Measurements from ENCODE around the gene SAFB2. TPM values are rescaled to one million over a fixed set of nuclear protein-coding genes. Genes with fewer than 3 reads are reported as not detected.

The SAFB2 gene
- polyA plus RNA-seq, 4 donors: 66.0 to 88.8 (median 67.8) TPM

DNA sequence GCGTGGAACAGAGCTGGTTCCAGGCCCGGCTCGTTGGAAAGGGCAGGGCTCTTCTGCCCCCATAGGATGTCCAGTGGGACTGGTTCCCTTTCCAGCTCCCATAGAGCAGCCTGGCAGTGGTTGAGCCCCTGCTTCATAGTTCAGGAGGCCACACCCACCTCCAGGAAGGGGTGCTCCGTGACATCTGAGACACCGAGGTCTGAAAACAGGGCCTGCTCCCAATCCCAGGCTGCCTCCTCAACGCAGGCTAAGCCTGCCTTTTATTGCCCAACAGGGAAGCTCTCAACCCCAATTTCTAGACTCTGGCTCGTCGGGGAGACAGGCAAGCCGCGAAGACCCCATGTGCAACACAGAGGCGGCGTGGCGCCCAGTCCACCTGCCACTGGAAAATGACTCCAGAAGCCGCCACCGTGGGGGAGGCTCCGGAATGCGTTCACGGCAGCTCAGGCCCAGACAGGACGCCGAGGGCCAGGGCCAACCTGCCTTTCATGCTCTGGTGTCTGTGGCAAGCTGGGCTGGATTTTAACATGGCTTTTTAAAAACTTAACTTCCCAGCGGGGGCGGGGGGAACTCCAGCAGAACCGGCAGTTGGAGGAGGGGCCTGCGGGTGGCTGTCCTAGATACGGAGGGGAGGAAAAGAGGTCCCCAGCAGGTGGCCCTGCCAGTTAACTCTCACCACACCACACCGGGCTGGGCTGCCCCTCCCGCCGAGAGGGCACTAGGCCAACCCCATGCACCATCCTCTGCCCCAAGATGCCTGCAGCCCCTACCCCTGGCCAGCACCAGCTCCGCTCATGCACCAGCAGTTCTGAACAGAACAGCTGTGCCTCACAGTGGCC, 36.9 kb downstream of the SAFB2 start:
- peak in 3 of 4 donors; percentile 35 to 44 (median 43) for DNase-seq (ENCODE audit: low read depth in 4 of 4, low spot score in 3 of 4)

- no peak for DNase-seq (ENCODE audit: low read depth in 4 of 4, low spot score in 3 of 4)
These were observed 42.4 kb downstream of the SAFB2 start for GRCh38 chr19:5580161-5580571.

GRCh38 chr19:5579697-5580096, 42.9 kb downstream of the SAFB2 start:
- DNase-seq (ENCODE audit: low read depth in 4 of 4, low spot score in 3 of 4): no peak

- DNase-seq (ENCODE audit: low read depth in 4 of 4, low spot score in 3 of 4): no peak
These were observed 43.3 kb downstream of the SAFB2 start for GRCh38 chr19:5579286-5579685.

DNA sequence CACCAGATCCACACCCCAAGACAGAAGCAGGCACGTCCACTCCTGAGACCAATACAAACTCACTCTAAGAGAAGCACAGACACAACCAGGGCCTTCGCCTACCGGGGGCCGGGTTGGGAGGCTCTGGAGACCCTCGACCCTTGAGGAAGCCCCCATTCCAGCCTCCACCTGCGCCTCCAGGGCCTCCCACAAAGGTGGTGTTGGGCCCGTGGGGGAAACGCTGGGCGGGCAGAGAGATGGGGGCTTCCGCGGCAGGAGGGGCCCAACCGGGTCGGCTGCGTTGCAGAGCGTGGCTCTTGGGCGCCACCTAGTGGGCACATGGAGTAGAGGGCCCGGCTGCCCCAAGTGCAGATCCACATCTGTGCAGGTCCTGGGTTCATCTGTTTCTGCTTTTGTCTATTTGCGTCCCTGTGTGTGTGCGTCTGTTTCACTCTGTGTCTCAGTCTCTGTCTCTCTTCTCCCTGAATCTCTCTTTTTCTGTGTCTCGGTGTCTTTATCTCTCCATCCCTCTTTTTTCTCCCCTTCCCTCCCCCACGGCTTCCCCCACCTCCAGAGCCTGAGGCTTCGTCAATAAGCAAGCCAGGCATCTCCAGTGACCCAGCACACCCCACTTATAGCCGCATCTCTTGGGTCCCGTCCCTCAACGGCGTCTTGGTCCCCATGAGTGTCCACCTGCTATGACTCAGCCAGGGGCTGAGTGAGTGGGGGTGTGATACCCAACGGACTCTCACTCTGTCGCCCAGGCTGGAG, 44.3 kb downstream of the SAFB2 start:
- DNase-seq (ENCODE audit: low read depth in 4 of 4, low spot score in 3 of 4): peak in 2 of 4 donors; percentile 45 to 65

DNA sequence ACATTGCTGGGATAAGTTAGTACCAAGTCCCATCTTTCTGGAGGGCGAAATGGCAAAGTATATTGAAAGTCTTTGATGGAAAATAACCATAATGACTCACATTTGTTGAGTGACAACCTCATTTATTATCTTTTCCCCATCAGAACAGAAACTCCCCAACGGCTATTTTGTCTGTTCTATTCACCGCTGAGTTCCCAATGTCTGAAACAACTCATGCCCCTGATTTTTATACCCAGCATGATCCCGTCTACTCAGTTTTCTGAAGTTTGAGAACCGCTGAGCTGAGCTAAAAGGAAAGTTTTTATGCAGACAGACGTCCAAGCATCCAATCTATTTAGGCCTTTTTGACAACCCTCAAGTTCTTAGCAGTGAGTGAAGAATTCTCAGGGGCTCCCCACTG, 47.0 kb downstream of the SAFB2 start:
- DNase-seq (ENCODE audit: low read depth in 4 of 4, low spot score in 3 of 4): no peak

DNA sequence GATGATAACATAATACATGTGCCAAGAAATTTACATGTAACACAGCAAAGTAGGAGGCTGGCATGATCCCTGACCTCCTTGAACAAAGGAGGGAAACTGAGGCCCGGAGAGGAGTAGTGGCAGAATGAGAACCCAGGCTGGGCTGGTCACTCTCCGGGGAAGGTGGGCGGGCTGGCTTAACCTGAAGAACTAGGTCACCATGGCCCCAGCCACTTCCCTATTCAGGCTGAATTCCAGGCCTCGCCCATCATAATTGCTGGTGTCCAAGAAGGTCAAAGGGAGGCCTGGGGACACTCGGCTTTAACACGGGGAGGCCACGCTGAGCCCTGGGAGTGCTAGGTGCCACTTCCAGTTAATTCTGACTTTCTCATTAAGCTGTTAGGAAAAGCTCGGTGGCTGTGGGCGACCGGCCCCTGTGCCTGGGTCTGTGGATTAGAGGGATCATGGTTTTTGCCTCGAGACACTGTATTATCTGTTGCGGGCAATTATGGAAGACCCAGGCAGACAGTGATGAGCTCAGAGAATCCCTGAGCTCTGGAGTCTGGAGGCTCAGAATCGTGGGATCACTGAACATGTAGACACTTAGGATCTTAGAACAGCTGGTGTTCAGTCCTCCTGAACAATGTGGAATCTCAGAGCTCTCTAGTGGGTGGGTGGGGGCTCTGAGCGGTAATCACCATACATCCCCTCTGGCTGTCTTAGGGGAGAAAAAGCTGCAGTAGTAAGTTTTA, 49.9 kb downstream of the SAFB2 start:
- no peak for DNase-seq (ENCODE audit: low read depth in 4 of 4, low spot score in 3 of 4)

DNA sequence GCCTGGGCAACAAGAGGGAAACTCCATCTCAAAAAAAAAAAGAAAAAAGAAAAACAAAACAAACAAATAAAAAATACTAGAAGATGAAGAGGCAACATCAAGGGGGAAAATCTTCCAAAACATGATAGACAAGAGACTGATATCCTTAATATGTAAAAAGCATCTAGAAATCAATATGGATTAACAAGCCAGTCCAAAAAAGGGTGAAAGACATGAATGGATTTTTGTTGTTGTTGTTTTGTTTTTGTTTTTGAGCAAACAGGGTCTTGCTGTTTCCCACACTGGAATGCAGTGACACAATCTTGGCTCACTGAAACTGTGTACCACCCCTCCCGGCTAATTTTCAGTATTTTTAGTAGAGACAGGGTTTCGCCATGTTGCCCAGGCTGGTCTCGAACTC, 50.8 kb downstream of the SAFB2 start:
- no peak for DNase-seq (ENCODE audit: low read depth in 4 of 4, low spot score in 3 of 4)

- DNase-seq (ENCODE audit: low read depth in 4 of 4, low spot score in 3 of 4): no peak
These were observed 54.6 kb downstream of the SAFB2 start for GRCh38 chr19:5567970-5568407.

GRCh38 chr19:5567360-5567969, 55.1 kb downstream of the SAFB2 start, which contains the start of gene TINCR:
Gene TINCR (minus strand): TSS chr19:5567953.
- no peak for DNase-seq (ENCODE audit: low read depth in 4 of 4, low spot score in 3 of 4)

- no peak for DNase-seq (ENCODE audit: low read depth in 4 of 4, low spot score in 3 of 4)
These were observed 57.6 kb downstream of the SAFB2 start for GRCh38 chr19:5564930-5565329.

DNA sequence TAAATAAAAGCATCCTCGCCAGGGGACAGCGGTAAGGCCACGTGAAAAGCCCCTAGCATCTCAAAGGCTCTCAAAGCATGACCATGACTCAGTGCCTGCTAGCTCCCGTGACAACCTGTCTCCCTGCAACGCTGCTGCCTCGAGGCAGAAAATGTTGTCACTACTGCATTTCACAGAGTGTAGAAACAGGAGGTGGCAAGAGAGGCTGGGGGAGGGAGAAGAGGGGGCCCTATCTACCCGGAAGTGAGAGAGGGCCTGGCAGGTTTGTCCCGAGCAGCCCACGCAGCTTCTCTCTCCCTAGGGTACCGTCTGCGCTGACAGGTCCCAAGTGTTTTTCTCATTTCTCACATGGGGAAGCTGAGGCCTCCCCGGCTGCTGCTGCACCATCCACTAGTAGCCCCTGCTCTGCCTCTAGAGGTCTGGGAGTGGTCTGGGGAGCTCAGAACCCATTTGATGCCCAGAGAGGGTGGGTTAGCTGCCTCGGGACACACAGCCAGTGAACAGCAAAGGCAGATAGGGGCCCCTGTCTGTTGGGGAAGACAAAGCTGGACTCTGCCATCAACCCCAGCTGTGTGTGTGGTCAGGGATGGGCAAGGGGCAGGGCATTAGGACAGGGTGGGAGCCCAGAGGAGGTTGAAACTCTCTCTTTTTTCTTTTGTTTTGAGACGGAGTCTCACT, 58.5 kb downstream of the SAFB2 start:
- no peak for DNase-seq (ENCODE audit: low read depth in 4 of 4, low spot score in 3 of 4)

- DNase-seq (ENCODE audit: low read depth in 4 of 4, low spot score in 3 of 4): no peak
These were observed 59.6 kb downstream of the SAFB2 start for GRCh38 chr19:5563008-5563431.

- DNase-seq (ENCODE audit: low read depth in 4 of 4, low spot score in 3 of 4): no peak
These were observed 60.3 kb downstream of the SAFB2 start for GRCh38 chr19:5562280-5562679.

DNA sequence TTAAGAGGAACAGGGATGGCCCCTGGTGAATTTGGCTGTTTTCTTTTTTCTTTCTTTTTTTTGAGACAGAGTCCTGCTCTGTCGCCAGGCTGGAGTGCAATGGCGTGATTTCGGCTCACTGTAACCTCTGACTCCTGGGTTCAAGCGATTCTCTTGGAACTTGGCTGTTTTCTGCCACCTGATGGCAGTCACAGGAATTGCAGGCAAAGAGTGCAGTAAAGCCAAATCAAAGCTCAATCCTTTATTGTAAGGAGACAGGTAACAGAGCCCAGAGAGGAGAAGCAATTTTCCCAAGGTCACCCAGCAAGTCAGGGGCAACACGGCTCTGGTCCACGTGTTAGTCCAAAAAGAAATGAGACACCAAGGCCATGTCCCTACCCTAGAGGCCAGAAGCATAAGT, 61.0 kb downstream of the SAFB2 start:
- no peak for DNase-seq (ENCODE audit: low read depth in 4 of 4, low spot score in 3 of 4)

GRCh38 chr19:5560156-5560555, 62.4 kb downstream of the SAFB2 start:
- DNase-seq (ENCODE audit: low read depth in 4 of 4, low spot score in 3 of 4): no peak

GRCh38 chr19:5559804-5560133, 62.8 kb downstream of the SAFB2 start:
- no peak for DNase-seq (ENCODE audit: low read depth in 4 of 4, low spot score in 3 of 4)

DNA sequence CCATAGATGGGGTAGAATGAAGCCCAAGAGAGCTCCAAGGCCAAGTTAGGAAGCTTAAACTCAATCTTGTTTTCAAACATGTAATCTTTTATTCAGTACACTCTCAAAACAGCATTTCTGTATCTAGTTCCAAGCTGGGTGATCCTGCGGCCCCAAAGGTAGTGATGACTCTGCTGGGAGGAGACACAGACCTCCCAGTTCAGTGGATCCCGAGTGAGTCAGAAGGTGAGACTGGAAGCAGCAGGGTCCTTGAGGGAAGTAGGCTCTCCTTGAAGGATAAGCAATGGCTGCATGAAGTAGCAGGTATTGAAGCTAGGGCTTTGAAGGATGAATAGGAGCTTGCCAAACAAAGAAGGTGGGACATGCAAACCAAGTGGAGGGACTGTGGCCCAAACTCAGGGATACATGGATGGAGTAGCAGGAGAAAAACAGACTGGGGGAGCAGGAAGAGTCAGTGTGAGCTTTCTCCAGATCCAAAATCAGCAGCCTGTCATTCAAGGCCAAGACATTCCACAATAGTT, 64.4 kb downstream of the SAFB2 start:
- no peak for DNase-seq (ENCODE audit: low read depth in 4 of 4, low spot score in 3 of 4)

GRCh38 chr19:5557691-5558090, 64.9 kb downstream of the SAFB2 start:
- no peak for DNase-seq (ENCODE audit: low read depth in 4 of 4, low spot score in 3 of 4)

- no peak for DNase-seq (ENCODE audit: low read depth in 4 of 4, low spot score in 3 of 4)
These were observed 67.7 kb downstream of the SAFB2 start for GRCh38 chr19:5554828-5555227.
